ENCODE data around the gene PDS5B.
A peak's percentile ranks its signal among the peaks of the same experiment; 100 is the strongest.
"Not testable (repeated sequence)": the region's sequence is repeated elsewhere in the genome, so short reads cannot be mapped to it uniquely, and the experiment has no call there.

The PDS5B gene

GRCh38 chr13:32586080-32586900 lies at the start of gene PDS5B:
Gene PDS5B, plus strand, starts transcription at chr13:32586452. Its CDS starts 62,321 bp downstream, at chr13:32648773.
- DNase-seq (ENCODE audit: low read depth in 1 of 2, low spot score in 1 of 2), result peak; percentile 89 to 91

- peak in 1 of 2 donors; percentile 10 for DNase-seq (ENCODE audit: low read depth in 1 of 2, low spot score in 1 of 2)
Observed at GRCh38 chr13:32537580-32538142, 48.6 kb upstream of the PDS5B start.

GRCh38 chr13:32538143-32538620 lies 48.1 kb upstream of the PDS5B start:
- DNase-seq (ENCODE audit: low read depth in 1 of 2, low spot score in 1 of 2), result peak in 1 of 2 donors; percentile 1

- DNase-seq (ENCODE audit: low read depth in 1 of 2, low spot score in 1 of 2), result peak; percentile 65 to 90
Observed at GRCh38 chr13:32538621-32539246, 47.5 kb upstream of the PDS5B start, which contains the start of gene N4BP2L2. Gene N4BP2L2, minus strand, starts transcription at chr13:32538795. Its CDS starts 1,768 bp downstream, at chr13:32537027.

- no peak for DNase-seq (ENCODE audit: low read depth in 1 of 2, low spot score in 1 of 2)
Observed at GRCh38 chr13:32542221-32542620, 44.0 kb upstream of the PDS5B start.

GRCh38 chr13:32545083-32545482 lies 41.2 kb upstream of the PDS5B start:
- DNase-seq (ENCODE audit: low read depth in 1 of 2, low spot score in 1 of 2), result no peak

- DNase-seq (ENCODE audit: low read depth in 1 of 2, low spot score in 1 of 2), result no peak
Observed at GRCh38 chr13:32548837-32549236, 37.4 kb upstream of the PDS5B start.

GRCh38 chr13:32549788-32550187 lies 36.5 kb upstream of the PDS5B start:
- DNase-seq (ENCODE audit: low read depth in 1 of 2, low spot score in 1 of 2), result no peak

GRCh38 chr13:32553720-32554119 lies 32.5 kb upstream of the PDS5B start:
- DNase-seq (ENCODE audit: low read depth in 1 of 2, low spot score in 1 of 2), result no peak

GRCh38 chr13:32555613-32556012 lies 30.6 kb upstream of the PDS5B start:
- DNase-seq (ENCODE audit: low read depth in 1 of 2, low spot score in 1 of 2), result no peak

GRCh38 chr13:32560842-32561241 lies 25.4 kb upstream of the PDS5B start:
- not testable (repeated sequence) for DNase-seq (ENCODE audit: low read depth in 1 of 2, low spot score in 1 of 2)

GRCh38 chr13:32575687-32576086 lies 10.6 kb upstream of the PDS5B start:
- DNase-seq (ENCODE audit: low read depth in 1 of 2, low spot score in 1 of 2), result not testable (repeated sequence)

GRCh38 chr13:32577032-32577431 lies 9.2 kb upstream of the PDS5B start:
- no peak for DNase-seq (ENCODE audit: low read depth in 1 of 2, low spot score in 1 of 2)

GRCh38 chr13:32581177-32581786 lies 5.0 kb upstream of the PDS5B start:
- no peak for DNase-seq (ENCODE audit: low read depth in 1 of 2, low spot score in 1 of 2)

- DNase-seq (ENCODE audit: low read depth in 1 of 2, low spot score in 1 of 2), result no peak
Observed at GRCh38 chr13:32582281-32582680, 4.0 kb upstream of the PDS5B start.

GRCh38 chr13:32582991-32583390 lies 3.3 kb upstream of the PDS5B start:
- no peak for DNase-seq (ENCODE audit: low read depth in 1 of 2, low spot score in 1 of 2)

GRCh38 chr13:32585550-32586079 lies 637 bp upstream of the PDS5B start:
- DNase-seq (ENCODE audit: low read depth in 1 of 2, low spot score in 1 of 2), result no peak

- DNase-seq (ENCODE audit: low read depth in 1 of 2, low spot score in 1 of 2), result peak; percentile 16 to 32
Observed at GRCh38 chr13:32587011-32587810, 959 bp downstream of the PDS5B start.

GRCh38 chr13:32587811-32588170 lies 1.5 kb downstream of the PDS5B start:
- no peak for DNase-seq (ENCODE audit: low read depth in 1 of 2, low spot score in 1 of 2)

GRCh38 chr13:32588736-32589135 lies 2.5 kb downstream of the PDS5B start:
- no peak for DNase-seq (ENCODE audit: low read depth in 1 of 2, low spot score in 1 of 2)
